Measurements from ENCODE around the gene SMYD3. TPM values are rescaled to one million over a fixed set of nuclear protein-coding genes. Genes with fewer than 3 reads are reported as not detected.

Gene SMYD3
- total and polyA plus RNA-seq, 9 of the 15 experiments (the other 6 are each of a cell fraction or from before 2014, with no cell fraction given): 128 to 440 (median 197) TPM

DNA sequence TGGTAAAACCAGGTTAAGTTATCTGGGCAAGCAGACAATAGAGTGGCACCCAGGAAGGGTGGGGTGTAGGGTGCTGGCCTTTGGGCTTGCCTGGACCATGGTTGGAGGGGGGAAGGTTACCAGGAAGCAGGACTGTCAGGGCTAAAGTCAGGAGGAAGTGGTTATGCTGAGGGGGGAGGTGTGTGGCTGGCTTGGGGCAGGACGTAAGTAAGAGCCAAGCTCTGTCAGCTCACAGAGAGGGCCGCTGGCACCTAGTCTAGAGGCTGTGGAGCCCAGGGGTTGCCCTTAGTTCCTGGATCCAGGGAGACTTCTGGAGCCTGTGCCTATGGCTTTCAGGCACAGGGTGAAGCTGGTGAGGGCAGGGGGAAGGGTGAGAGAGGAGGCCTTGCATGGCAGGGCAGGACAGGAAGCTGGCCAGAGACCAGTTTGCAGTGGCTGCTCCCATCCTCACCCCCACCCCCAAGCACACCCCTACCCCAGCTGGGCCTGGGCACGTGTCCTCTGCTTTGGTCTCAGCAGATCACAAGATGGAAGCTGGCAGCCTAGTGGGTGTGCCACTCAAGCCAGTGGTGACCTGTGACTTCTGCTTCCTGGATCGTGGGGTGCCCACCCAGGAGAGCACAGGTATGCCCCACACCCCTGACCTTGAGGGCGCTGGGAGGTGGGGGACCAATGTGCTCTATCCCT, 20.5 kb upstream of the SMYD3 start:
- intact Hi-C loops (cut with micrococcal nuclease): no loop called here
- Histone ChIP-seq H2AFZ (ENCODE audit: low read depth, low read length) (peak overlapping the region; percentile 22; the same call in 1 of the 2 replicates), H3K4me1 (replicated peaks in 1 of 2; ENCODE audit: control insufficient read depth in 2 of 2, insufficient read depth in 2 of 2, low read length in 2 of 2) (peaks cover 0 to 9% of the 10 kb centered on the region in 2 experiments; a peak in 2 of 5 replicates), H3K27ac (ENCODE audit: extremely low read depth, low read depth, low read length) (no peak overlapping the region), H3K9me3 (replicated peaks; ENCODE audit: control insufficient read depth, insufficient read depth, low read depth, low read length) (peaks cover 12% of the 10 kb centered on the region), H4K20me1 (replicated peaks; ENCODE audit: control insufficient read depth, insufficient read depth, low read length) (no peaks in the 10 kb centered on the region), H3K79me2 (ENCODE audit: control insufficient read depth, insufficient read depth, low read length) (no peaks in the 10 kb centered on the region), H3K9ac (ENCODE audit: insufficient read depth in 1 of 2, low read depth in 2 of 2, low read length in 2 of 2) (no peak overlapping the region), H3K9me1 (ENCODE audit: control insufficient read depth, insufficient read depth, low read length) (no peaks in the 10 kb centered on the region), H3K4me2 (ENCODE audit: insufficient read depth, low read length) (no peak overlapping the region), H3K36me3 (ENCODE audit: control insufficient read depth, insufficient read depth, low read length) (no peaks in the 10 kb centered on the region), H3K4me3 (no peak overlapping the region), H3K27me3 (ENCODE audit: control insufficient read depth in 2 of 2, insufficient read depth in 2 of 2, low read length in 2 of 2) (peaks cover 0 to 9% of the 10 kb centered on the region in 2 experiments; a peak in 2 of 5 replicates)
- POLR2A ChIA-PET: interaction anchor here (0.8 kb wide), 1 partner anchor 17 kb away, joined by 3 read pairs; no protein-coding TSS in a partner anchor
- CTCF ChIA-PET (ENCODE audit: low intra/inter-chr PET ratio): no interaction called here
- 6% methylated on average over 5 of the region's 5 CpGs for WGBS (ENCODE audit: insufficient coverage, low coverage, missing lambda C conversion rate)
- BruUV-seq (replicated peaks): no TSS peak
- TF ChIP-seq SPI1 (IDR thresholded peaks at IDR 0.05; ENCODE audit: borderline replicate concordance, low read depth, low read length) (peak; percentile 46; the same call in 1 of the 2 replicates), PCBP1 (IDR thresholded peaks at IDR 0.05; ENCODE audit: low read depth, low read length, poor library complexity, severe bottlenecking) (no peak)
- in situ Hi-C loops (cut with MboI): no loop called here
- DNase-seq (ENCODE audit: extremely low read depth in 1 of 4, low spot score in 3 of 4) (no peak), FAIRE-seq (no peak), ATAC-seq (peak; percentile 44; the same call in 2 of the 3 replicates)

DNA sequence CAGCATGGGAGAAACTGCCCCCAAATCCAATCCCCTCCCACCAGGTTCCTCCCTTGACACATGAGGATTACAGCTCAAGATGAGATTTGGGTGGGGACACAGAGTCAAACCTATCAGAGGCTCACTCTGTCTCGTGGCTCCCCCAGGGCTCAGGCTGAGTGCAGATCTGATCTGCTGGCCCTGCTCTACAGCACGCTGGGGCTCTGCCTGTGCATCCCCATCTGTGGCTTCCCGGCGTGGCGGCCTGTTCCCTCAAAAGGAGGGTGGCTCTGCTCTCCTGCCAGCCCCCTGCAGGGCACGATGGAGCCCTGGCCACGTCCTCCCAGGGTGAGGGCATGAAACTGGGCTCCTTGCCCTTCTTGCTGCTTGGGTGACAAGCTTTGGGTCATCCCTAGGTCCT, 19.8 kb upstream of the SMYD3 start:
- no peak overlapping the region for H3K9ac ChIP-seq (ENCODE audit: insufficient read depth in 1 of 2, low read depth in 2 of 2, low read length in 2 of 2)
- H3K4me3 ChIP-seq: no peak overlapping the region
- no peak overlapping the region for H3K27ac ChIP-seq (ENCODE audit: extremely low read depth, low read depth, low read length)
- CTCF ChIA-PET (ENCODE audit: low intra/inter-chr PET ratio): no interaction called here
- no peaks in the 10 kb centered on the region for H3K9me1 ChIP-seq (ENCODE audit: control insufficient read depth, insufficient read depth, low read length)
- H4K20me1 ChIP-seq (replicated peaks; ENCODE audit: control insufficient read depth, insufficient read depth, low read length): no peaks in the 10 kb centered on the region
- no peaks in the 10 kb centered on the region for H3K36me3 ChIP-seq (ENCODE audit: control insufficient read depth, insufficient read depth, low read length)
- H2AFZ ChIP-seq (ENCODE audit: low read depth, low read length): peak overlapping the region; percentile 22; the same call in 1 of the 2 replicates
- H3K27me3 ChIP-seq (ENCODE audit: control insufficient read depth in 2 of 2, insufficient read depth in 2 of 2, low read length in 2 of 2): peaks cover 0 to 15% of the 10 kb centered on the region in 2 experiments; a peak in 2 of 5 replicates
- no peak overlapping the region for H3K4me2 ChIP-seq (ENCODE audit: insufficient read depth, low read length)
- FAIRE-seq (no peak), DNase-seq (ENCODE audit: extremely low read depth in 1 of 4, low spot score in 3 of 4) (peak in 1 of 4 experiments; percentile 24), ATAC-seq (peak; percentile 76)
- H3K9me3 ChIP-seq (replicated peaks; ENCODE audit: control insufficient read depth, insufficient read depth, low read depth, low read length): peaks cover 12% of the 10 kb centered on the region
- BruUV-seq (replicated peaks): no TSS peak
- intact Hi-C loops (cut with micrococcal nuclease) (no loop called here), in situ Hi-C loops (cut with MboI) (no loop called here)
- 32% methylated on average over 7 of the region's 7 CpGs for WGBS (ENCODE audit: insufficient coverage, low coverage, missing lambda C conversion rate)
- H3K4me1 ChIP-seq (replicated peaks in 1 of 2; ENCODE audit: control insufficient read depth in 2 of 2, insufficient read depth in 2 of 2, low read length in 2 of 2): peaks cover 0 to 9% of the 10 kb centered on the region in 2 experiments; a peak in 2 of 5 replicates
- no peaks in the 10 kb centered on the region for H3K79me2 ChIP-seq (ENCODE audit: control insufficient read depth, insufficient read depth, low read length)
- POLR2A ChIA-PET: no interaction called here
- TF ChIP-seq RCOR1 (IDR thresholded peaks at IDR 0.05; ENCODE audit: borderline replicate concordance in 1 of 2, low read depth in 2 of 2, low read length in 2 of 2) (no peak), ARID2 (IDR thresholded peaks at IDR 0.05) (no peak), ZNF436 (CRISPR knock-in tag; IDR thresholded peaks at IDR 0.05) (no peak), ETS2 (tag; IDR thresholded peaks at IDR 0.05; ENCODE audit: borderline replicate concordance, poor library complexity, severe bottlenecking) (no peak), ZNF224 (CRISPR knock-in tag; IDR thresholded peaks at IDR 0.05) (no peak), ZNF217 (CRISPR knock-in tag; IDR thresholded peaks at IDR 0.05) (no peak), NFXL1 (CRISPR knock-in tag; IDR thresholded peaks at IDR 0.05) (no peak), HBP1 (CRISPR knock-in tag; IDR thresholded peaks at IDR 0.05) (no peak), NEUROD1 (IDR thresholded peaks at IDR 0.05; ENCODE audit: borderline replicate concordance, low read depth, low read length, partially characterized antibody) (no peak)

Measured in K562 (cell line).